Brain microvascular endothelial cell (primary cell): ENCODE results near the gene AHI1.
A peak's percentile ranks its signal among the peaks of the same experiment; 100 is the strongest.

Source experiments
- DNase-seq: peaks from one replicate; pipeline ENCODE4 v3.0.0-alpha.2; 2020
- H3K27ac ChIP-seq: fragments of 250-450 bp; sonication (Bioruptor Pico); 2 replicates; pipeline ENCODE4 v1.5.1; 2020; ENCODE audit warnings: mild to moderate bottlenecking, moderate library complexity
- H3K27me3 ChIP-seq: fragments of 250-450 bp; sonication (Bioruptor Pico); replicated peaks from 2 replicates; pipeline ENCODE4 v1.5.1; 2020; ENCODE audit warnings: mild to moderate bottlenecking
- H3K36me3 ChIP-seq: fragments of 250-450 bp; sonication (Bioruptor Pico); replicated peaks from 2 replicates; pipeline ENCODE4 v1.5.1; 2020; ENCODE audit warnings: mild to moderate bottlenecking
- H3K4me3 ChIP-seq: 2 replicates; pipeline ENCODE4 v1.5.1; 2011; ENCODE audit warnings: low read depth, mild to moderate bottlenecking, control low read depth, low read length, moderate library complexity
- in situ Hi-C: cut with HindIII; loops from 2 replicates; pipeline ENCODE4 v1.10.0; 2017; ENCODE audit warnings: low sequenced_read_pairs, low pct_ligation_motif_present
- TF ChIP-seq, protein P1 (sequence below): IDR thresholded peaks from 2 replicates; pipeline ENCODE4 v1.5.1; 2011; ENCODE audit warnings: low read depth, mild to moderate bottlenecking, moderate library complexity, low read length, control low read depth, inconsistent platforms; ENCODE audit errors: missing control alignments

The AHI1 gene

DNA sequence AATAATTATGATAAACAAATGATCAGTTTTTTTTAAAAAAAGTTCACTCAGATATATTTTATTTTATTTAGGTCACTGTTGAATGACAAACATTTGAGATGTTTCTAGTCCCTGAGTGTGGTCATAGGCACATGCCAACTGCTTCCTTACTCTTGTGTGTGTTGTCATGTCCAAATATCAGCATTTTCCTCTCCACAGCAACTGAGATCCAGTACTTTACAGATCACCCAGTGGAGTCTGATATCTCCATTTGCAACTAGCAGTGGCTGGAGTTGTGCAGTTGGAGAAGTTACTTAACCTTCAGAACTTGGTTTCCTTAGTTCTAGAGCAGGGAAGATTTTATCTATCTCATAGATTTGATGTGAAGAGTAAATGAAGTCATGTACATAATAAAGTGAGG lies 215.1 kb downstream of the AHI1 start:
- no peak overlapping the region for H3K27ac ChIP-seq
- DNase-seq: no peak
- H3K4me3 ChIP-seq: no peak overlapping the region
- TF ChIP-seq, protein P1, sequence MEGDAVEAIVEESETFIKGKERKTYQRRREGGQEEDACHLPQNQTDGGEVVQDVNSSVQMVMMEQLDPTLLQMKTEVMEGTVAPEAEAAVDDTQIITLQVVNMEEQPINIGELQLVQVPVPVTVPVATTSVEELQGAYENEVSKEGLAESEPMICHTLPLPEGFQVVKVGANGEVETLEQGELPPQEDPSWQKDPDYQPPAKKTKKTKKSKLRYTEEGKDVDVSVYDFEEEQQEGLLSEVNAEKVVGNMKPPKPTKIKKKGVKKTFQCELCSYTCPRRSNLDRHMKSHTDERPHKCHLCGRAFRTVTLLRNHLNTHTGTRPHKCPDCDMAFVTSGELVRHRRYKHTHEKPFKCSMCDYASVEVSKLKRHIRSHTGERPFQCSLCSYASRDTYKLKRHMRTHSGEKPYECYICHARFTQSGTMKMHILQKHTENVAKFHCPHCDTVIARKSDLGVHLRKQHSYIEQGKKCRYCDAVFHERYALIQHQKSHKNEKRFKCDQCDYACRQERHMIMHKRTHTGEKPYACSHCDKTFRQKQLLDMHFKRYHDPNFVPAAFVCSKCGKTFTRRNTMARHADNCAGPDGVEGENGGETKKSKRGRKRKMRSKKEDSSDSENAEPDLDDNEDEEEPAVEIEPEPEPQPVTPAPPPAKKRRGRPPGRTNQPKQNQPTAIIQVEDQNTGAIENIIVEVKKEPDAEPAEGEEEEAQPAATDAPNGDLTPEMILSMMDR: no peak
- in situ Hi-C loops: no loop called here
- H3K36me3 ChIP-seq: peaks cover 9% of the 10 kb centered on the region
- H3K27me3 ChIP-seq: no peaks in the 10 kb centered on the region

DNA sequence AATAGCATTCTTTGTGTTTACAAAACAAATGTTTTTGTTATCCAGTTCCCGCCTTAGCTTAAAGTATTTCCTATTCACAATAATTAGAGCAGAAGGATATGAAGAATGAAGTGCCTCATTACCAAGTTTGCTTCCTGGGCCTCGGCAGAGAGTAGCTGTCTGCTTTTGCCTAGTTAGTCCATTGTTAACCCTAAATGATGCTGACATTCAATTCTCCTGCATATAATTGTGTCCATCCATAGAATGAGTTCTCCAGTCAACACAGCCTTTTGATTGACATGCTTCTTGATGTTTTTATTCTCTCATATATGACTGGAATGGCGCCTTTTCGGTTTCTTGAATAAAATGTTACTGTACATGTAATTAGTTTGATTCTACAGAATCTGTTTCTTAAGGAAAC lies 215.6 kb downstream of the AHI1 start:
- TF ChIP-seq, protein P1: no peak
- no peak overlapping the region for H3K4me3 ChIP-seq
- in situ Hi-C loops: no loop called here
- H3K27me3 ChIP-seq: no peaks in the 10 kb centered on the region
- peaks cover 9% of the 10 kb centered on the region for H3K36me3 ChIP-seq
- DNase-seq: no peak
- no peak overlapping the region for H3K27ac ChIP-seq

DNA sequence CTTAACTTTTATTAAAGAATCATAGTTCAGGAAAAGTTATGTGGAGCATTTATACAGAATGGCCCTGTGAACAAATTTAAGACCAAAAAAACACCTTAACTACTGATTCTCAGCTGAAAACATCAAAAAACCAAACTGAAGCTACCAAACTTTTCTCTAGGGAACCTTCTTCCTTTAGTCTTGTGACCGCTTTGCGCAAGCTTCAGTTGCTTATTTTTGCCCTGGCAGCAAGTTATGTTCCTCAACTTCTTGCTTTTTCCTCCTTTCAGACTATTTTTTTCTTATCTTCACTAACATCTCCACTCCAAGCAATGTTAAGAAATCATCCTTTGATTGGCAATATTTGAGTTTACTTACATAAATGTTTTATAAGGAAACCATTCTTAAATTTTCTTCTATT lies 216.3 kb downstream of the AHI1 start:
- no peak for DNase-seq
- Histone ChIP-seq H3K27me3 (no peaks in the 10 kb centered on the region), H3K4me3 (no peak overlapping the region), H3K36me3 (peaks cover 8% of the 10 kb centered on the region), H3K27ac (no peak overlapping the region)
- in situ Hi-C loops: no loop called here
- TF ChIP-seq, protein P1: no peak

DNA sequence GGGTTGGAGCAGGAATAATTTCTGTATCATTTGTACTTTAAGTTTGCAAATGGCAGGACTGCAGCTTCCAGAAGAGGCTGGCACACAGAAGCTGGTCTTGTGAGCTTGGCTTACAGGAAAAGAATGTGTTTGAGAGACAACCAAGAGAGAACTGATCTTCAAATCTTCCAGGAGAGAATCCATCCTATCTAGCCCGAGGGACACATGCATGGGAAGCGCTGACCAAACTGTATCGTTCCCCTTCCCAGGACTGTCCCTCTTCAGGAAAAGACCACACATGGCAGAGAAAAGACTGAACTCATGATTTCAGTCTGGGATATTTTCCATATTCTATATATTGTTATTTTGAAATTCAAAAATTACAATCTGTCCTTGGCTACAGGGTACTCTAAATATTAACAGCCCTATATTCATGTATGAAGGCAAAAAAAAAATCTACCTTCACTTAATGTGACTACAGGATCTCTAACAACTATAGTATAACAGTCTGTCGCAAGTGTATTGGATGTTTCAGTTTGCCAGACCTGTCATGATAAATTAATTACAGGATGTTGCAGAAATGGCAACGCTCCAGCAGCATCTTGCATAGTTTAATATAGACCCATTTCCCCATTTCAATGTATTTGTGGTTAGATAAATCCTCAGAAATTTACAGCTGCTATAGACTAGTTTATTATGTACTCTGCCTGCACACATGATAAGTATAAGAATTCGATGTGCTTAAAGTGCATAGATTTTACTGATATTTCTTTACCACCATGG lies 217.0 kb downstream of the AHI1 start:
- no peak overlapping the region for H3K4me3 ChIP-seq
- H3K27me3 ChIP-seq: no peaks in the 10 kb centered on the region
- no peak overlapping the region for H3K27ac ChIP-seq
- peaks cover 6% of the 10 kb centered on the region for H3K36me3 ChIP-seq
- no peak for DNase-seq
- in situ Hi-C loops: no loop called here
- TF ChIP-seq, protein P1: no peak

DNA sequence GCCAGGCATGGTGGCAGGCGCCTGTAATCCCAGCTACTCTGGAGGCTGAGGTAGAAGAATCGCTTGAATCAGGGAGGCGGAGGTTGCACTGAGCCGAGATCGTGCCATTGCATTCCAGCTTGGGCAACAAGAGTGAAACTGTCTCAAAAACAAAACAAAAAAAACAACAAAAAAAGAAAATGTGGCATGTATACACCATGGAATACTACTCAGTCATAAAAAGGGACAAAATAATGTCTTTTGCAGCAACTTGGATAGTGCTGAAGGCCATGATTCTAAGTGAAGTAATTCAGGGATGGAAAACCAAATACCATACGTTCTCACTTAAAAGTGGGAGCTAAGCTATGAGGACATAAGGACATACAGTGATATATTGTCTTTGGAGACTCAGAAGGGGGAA lies 220.1 kb downstream of the AHI1 start:
- H3K36me3 ChIP-seq: no peaks in the 10 kb centered on the region
- no peak for DNase-seq
- in situ Hi-C loops: no loop called here
- TF ChIP-seq, protein P1: no peak
- no peaks in the 10 kb centered on the region for H3K27me3 ChIP-seq
- H3K27ac ChIP-seq: no peak overlapping the region
- no peak overlapping the region for H3K4me3 ChIP-seq

DNA sequence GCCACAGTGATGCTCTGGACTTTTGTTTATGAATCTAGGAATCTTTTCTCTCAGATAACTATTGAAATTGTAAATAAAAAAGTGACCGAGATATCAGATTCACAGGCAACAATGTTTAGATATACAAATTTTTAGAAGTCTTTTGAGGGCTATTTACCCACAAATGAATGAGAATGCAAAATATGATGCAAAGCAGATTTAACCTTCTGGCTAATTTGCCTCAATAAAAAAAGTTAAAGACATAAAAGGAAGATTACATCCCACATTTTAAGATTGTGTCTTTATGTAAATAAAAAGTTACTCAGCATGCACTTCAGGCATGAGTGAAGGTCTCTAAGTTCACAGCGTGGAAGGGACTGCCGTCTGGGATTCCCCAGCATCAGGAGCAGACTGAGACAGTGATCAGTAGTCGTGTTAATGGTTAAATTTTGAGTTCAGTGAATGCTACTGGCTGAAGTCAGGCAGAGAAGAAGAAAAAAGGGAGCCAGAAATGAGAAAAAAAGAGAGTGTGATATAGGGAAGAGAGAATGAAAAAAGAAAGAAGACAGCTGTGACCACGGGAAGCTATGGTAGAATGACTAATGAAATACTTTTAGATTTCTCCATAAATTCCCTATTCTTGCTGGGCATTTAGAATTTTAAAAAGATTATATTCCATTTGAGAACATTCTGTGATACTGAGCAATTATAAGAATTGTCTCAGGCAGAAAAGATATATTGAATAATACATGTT lies 222.8 kb downstream of the AHI1 start:
- DNase-seq: peak; percentile 12
- TF ChIP-seq, protein P1: no peak
- H3K27me3 ChIP-seq: no peaks in the 10 kb centered on the region
- in situ Hi-C loops: no loop called here
- no peak overlapping the region for H3K4me3 ChIP-seq
- H3K27ac ChIP-seq: no peak overlapping the region
- H3K36me3 ChIP-seq: no peaks in the 10 kb centered on the region
